Tibial artery (tissue), 4 donors: ENCODE results near the gene G2E3.
"Not testable (repeated sequence)": the region's sequence is repeated elsewhere in the genome, so short reads cannot be mapped to it uniquely, and the experiment has no call there.

Source experiments
- DNase-seq, 2 donors: peaks; one replicate each; pipeline ENCODE4 v3.0.0-alpha.2; 2019
- H3K27ac ChIP-seq, 2 donors: fragments of 200-600 bp; sonication (generic) in 1 of 2; 1 replicate in 1 of 2; 2 replicates in 1 of 2; pipeline ENCODE4 v1.5.1; 2018 to 2019; ENCODE audit warnings: mild to moderate bottlenecking in 1 of 2
- H3K27me3 ChIP-seq, 2 donors: fragments of 200-600 bp; sonication (generic) in 1 of 2; one replicate each; pipeline versions ENCODE4 v1.5.1 to v1.6.0; 2016 to 2019
- H3K36me3 ChIP-seq, 3 donors: fragments of 200-600 bp; sonication (generic) in 2 of 3; one replicate each; pipeline ENCODE4 v1.5.1; 2016 to 2019; ENCODE audit warnings: mild to moderate bottlenecking in 2 of 3
- H3K4me1 ChIP-seq, 4 donors: fragments of 200-600 bp; sonication (generic) in 2 of 4; 1 replicate in 3 of 4; 2 replicates in 1 of 4; pipeline ENCODE4 v1.5.1; 2016 to 2019
- H3K4me3 ChIP-seq, 2 donors: fragments of 200-600 bp; sonication (generic) in 1 of 2; 1 replicate in 1 of 2; 2 replicates in 1 of 2; pipeline ENCODE4 v1.5.1; 2018 to 2019; ENCODE audit warnings: mild to moderate bottlenecking in 2 of 2
- H3K9me3 ChIP-seq, 3 donors: fragments of 200-600 bp; sonication (generic) in 1 of 3; one replicate each; pipeline ENCODE4 v1.5.1; 2016 to 2019
- intact Hi-C: fragments of 100-400 bp; cut with DNase I; formaldehyde crosslinking; loops from one replicate; pipeline ENCODE4 v1.15.0; 2023; ENCODE audit warnings: low total_unique reads
- TF ChIP-seq, protein P1 (sequence below), 2 experiments: fragments of 200-600 bp in 1 of 2; fragments of 450-650 bp in 1 of 2; IDR thresholded peaks; one replicate each; pipeline ENCODE4 v1.5.1; 2017 to 2019; ENCODE audit warnings: antibody characterized with exemption in 2 of 2, mild to moderate bottlenecking in 1 of 2, moderate library complexity in 1 of 2

G2E3 gene

DNA sequence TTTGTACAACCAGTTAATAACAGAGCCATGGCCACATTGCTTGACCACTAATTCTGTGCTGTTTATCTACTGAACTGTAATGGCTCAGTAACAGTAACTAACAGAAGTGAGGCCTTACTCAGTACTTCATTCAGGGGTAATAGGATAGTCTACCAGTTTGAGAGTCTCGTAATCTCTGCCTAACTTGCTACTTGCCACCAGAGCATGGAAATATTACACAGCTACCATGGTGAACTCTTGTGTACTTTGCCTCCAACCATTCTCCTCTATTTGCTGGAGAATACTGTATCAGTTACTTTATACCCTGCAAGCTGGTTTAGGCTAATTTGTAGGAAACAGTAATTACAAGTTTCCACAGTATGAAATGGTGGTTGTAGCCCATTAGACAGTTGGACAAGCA is 73.8 kb downstream of the G2E3 start:
- no peak for DNase-seq
- H3K4me3 ChIP-seq = no peak overlapping the region
- peaks cover 0 to 6% (median 0%) of the 10 kb centered on the region in 4 donors for H3K4me1 ChIP-seq
- H3K27me3 ChIP-seq = no peaks in the 10 kb centered on the region
- no peaks in the 10 kb centered on the region for H3K9me3 ChIP-seq
- intact Hi-C loops = no loop called here
- TF ChIP-seq, protein P1, sequence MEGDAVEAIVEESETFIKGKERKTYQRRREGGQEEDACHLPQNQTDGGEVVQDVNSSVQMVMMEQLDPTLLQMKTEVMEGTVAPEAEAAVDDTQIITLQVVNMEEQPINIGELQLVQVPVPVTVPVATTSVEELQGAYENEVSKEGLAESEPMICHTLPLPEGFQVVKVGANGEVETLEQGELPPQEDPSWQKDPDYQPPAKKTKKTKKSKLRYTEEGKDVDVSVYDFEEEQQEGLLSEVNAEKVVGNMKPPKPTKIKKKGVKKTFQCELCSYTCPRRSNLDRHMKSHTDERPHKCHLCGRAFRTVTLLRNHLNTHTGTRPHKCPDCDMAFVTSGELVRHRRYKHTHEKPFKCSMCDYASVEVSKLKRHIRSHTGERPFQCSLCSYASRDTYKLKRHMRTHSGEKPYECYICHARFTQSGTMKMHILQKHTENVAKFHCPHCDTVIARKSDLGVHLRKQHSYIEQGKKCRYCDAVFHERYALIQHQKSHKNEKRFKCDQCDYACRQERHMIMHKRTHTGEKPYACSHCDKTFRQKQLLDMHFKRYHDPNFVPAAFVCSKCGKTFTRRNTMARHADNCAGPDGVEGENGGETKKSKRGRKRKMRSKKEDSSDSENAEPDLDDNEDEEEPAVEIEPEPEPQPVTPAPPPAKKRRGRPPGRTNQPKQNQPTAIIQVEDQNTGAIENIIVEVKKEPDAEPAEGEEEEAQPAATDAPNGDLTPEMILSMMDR (IDR thresholded peaks at IDR 0.05) = no peak
- H3K27ac ChIP-seq = no peak overlapping the region
- H3K36me3 ChIP-seq = peaks cover 14 to 32% (median 32%) of the 10 kb centered on the region in 3 donors

DNA sequence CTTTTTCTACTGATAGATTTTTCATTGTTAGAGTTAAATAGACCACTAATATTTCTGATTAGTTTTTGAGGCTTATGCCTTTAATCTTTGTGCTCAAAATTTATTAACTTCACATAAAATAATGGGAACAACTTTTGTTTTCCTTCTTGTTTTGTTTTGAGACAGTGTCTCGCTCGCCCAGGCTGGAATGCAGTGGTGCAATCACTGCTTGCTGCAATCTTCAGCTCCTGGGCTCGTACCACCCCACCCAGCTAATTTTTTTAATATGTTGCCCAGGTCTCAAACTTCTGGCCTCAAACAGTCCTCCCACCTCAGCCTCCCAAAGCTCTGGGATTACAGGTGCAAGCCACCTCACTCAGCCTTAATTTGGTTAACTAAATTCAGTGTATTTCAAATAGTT is 80.0 kb downstream of the G2E3 start:
- H3K36me3 ChIP-seq = peaks cover 4 to 56% (median 35%) of the 10 kb centered on the region in 3 donors

DNA sequence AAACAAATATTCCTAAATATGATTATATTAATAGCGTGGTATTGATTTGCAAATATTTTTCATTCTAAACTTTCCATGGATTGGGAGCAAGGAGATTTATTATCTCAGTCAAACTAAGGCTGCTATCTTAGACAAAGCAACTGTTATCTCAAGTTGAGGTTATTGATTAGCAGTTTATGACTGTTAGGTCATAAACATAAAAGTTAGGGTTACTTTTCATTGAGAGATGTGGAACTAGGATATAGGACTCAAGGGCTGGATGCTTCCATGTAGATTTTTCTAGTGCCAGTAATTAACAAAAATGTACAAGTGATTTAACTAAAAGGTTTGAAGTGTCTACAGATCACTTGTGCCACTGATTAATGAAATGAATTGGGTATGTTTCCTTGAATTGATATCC is 82.2 kb downstream of the G2E3 start:
- H3K36me3 ChIP-seq = peaks cover 24 to 63% (median 38%) of the 10 kb centered on the region in 3 donors
- H3K27ac ChIP-seq = no peak overlapping the region
- TF ChIP-seq, protein P1 (IDR thresholded peaks at IDR 0.05) = no peak
- DNase-seq = no peak
- no peaks in the 10 kb centered on the region for H3K4me1 ChIP-seq
- H3K9me3 ChIP-seq = peaks cover 0 to 11% (median 5%) of the 10 kb centered on the region in 3 donors
- no peaks in the 10 kb centered on the region for H3K27me3 ChIP-seq
- intact Hi-C loops = no loop called here
- no peak overlapping the region for H3K4me3 ChIP-seq

More for the DNA sequence above, 80.0 kb downstream of the G2E3 start:
- H3K27me3 ChIP-seq = no peaks in the 10 kb centered on the region
- no peaks in the 10 kb centered on the region for H3K9me3 ChIP-seq
- TF ChIP-seq, protein P1 (IDR thresholded peaks at IDR 0.05) = no peak
- no peak overlapping the region for H3K27ac ChIP-seq
- intact Hi-C loops = no loop called here
- H3K4me1 ChIP-seq = no peaks in the 10 kb centered on the region
- no peak for DNase-seq
- H3K4me3 ChIP-seq = no peak overlapping the region

DNA sequence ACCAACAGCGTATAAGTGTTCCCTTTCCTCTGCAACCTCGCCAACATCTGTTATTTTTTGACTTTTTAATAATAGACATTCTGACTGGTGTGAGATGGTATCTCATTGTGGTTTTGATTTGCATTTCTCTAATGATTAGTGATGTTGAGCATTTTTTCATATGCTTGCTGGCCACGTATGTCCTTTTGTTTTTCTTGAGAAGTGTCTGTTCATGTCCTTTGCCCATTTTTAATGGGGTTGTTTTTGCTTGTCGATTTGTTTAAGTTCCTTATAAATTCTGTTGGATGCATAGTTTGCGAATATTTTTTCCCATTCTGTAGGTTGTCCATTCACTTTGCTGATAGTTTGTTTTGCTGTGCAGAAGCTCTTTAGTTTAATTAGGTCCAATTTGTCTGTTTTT is 85.5 kb downstream of the G2E3 start:
- DNase-seq, intact Hi-C loops, H3K4me1 ChIP-seq, H3K27me3 ChIP-seq, H3K27ac ChIP-seq, H3K4me3 ChIP-seq: not testable (repeated sequence)
- H3K36me3 ChIP-seq = peaks cover 25 to 72% (median 40%) of the 10 kb centered on the region in 3 donors
- peaks cover 0 to 11% (median 5%) of the 10 kb centered on the region in 3 donors for H3K9me3 ChIP-seq

DNA sequence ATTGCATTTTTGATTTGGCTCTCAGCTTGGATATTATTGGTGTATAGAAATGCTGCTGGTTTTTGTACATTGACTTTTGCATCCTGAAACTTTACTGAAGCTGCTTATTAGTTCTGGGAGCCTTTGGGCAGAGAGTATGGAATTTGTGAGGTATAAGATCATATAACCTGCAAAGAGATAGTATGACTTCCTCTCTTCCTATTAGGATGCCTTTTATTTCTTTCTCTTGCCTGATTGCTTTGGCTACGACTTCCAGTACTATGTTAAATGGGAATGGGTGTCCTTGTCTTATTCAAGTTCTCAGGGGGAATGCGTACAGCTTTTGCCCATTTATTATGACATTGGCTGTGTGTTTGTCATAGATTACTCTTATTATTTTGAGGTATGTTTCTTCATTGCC is 86.6 kb downstream of the G2E3 start:
- Histone ChIP-seq H3K9me3 (peaks cover 0 to 11% (median 5%) of the 10 kb centered on the region in 3 donors), H3K4me1 (no peaks in the 10 kb centered on the region), H3K27me3 (no peaks in the 10 kb centered on the region), H3K4me3 (no peak overlapping the region), H3K36me3 (peaks cover 32 to 78% (median 47%) of the 10 kb centered on the region in 3 donors), H3K27ac (no peak overlapping the region)
- intact Hi-C loops = no loop called here
- TF ChIP-seq, protein P1 (IDR thresholded peaks at IDR 0.05) = no peak
- DNase-seq = no peak

DNA sequence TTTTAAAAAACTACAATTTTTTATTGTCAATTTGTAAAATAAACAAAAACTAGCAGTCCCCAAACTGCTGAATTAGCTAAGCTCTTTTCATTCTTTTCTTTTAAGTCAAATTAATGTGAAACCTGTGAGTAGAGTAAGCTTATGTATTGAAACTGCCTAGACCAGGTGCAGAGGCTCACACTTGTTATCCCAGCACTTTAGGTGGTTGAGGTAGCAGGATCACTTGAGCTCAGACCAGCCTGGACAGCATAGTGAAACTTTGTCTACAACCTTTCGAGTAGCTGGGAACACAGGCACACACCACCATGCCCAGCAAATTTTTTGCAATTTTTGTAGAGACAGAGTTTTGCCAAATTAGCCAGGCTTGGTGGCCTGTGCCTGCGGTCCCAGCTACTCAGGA is 89.5 kb downstream of the G2E3 start:
- intact Hi-C loops = no loop called here
- peaks cover 61 to 80% (median 61%) of the 10 kb centered on the region in 3 donors for H3K36me3 ChIP-seq

More for the DNA sequence above, 89.5 kb downstream of the G2E3 start:
- peaks cover 0 to 11% (median 5%) of the 10 kb centered on the region in 3 donors for H3K9me3 ChIP-seq
- no peak overlapping the region for H3K27ac ChIP-seq
- H3K4me3 ChIP-seq = no peak overlapping the region
- no peaks in the 10 kb centered on the region for H3K27me3 ChIP-seq
- no peak for DNase-seq
- TF ChIP-seq, protein P1 (IDR thresholded peaks at IDR 0.05) = no peak
- H3K4me1 ChIP-seq = no peaks in the 10 kb centered on the region
